Measurements from ENCODE around the gene ADCY4.
"Not testable (repeated sequence)": the region's sequence is repeated elsewhere in the genome, so short reads cannot be mapped to it uniquely, and the experiment has no call there.

Gene ADCY4

GRCh38 chr14:24337824-24338175, 2.9 kb upstream of the ADCY4 start:
- no peak for DNase-seq

GRCh38 chr14:24337144-24337823, 2.4 kb upstream of the ADCY4 start:
- no peak for DNase-seq

GRCh38 chr14:24335461-24336171, 745 bp upstream of the ADCY4 start:
- no peak for DNase-seq

GRCh38 chr14:24332268-24332993, 2.4 kb downstream of the ADCY4 start:
- peak; percentile 68 for DNase-seq

GRCh38 chr14:24331731-24332267, 3.1 kb downstream of the ADCY4 start:
- no peak for DNase-seq

- DNase-seq = no peak
Observed at GRCh38 chr14:24330973-24331674, 3.7 kb downstream of the ADCY4 start.

- no peak for DNase-seq
Observed at GRCh38 chr14:24329736-24330135, 5.1 kb downstream of the ADCY4 start.

- no peak for DNase-seq
Observed at GRCh38 chr14:24329073-24329663, 5.7 kb downstream of the ADCY4 start.

GRCh38 chr14:24327914-24328313, 7.0 kb downstream of the ADCY4 start:
- DNase-seq = not testable (repeated sequence)

GRCh38 chr14:24327303-24327702, 7.6 kb downstream of the ADCY4 start:
- DNase-seq = no peak

GRCh38 chr14:24325963-24326362, 8.9 kb downstream of the ADCY4 start:
- DNase-seq = no peak

- no peak for DNase-seq
Observed at GRCh38 chr14:24325041-24325530, 9.8 kb downstream of the ADCY4 start.

- DNase-seq = no peak
Observed at GRCh38 chr14:24324024-24324423, 10.8 kb downstream of the ADCY4 start.

- no peak for DNase-seq
Observed at GRCh38 chr14:24323341-24323740, 11.5 kb downstream of the ADCY4 start.

GRCh38 chr14:24322672-24323071, 12.2 kb downstream of the ADCY4 start:
- no peak for DNase-seq

- no peak for DNase-seq
Observed at GRCh38 chr14:24321212-24321975, 13.5 kb downstream of the ADCY4 start.

- no peak for DNase-seq
Observed at GRCh38 chr14:24317141-24317928, 17.5 kb downstream of the ADCY4 start.

- no peak for DNase-seq
Observed at GRCh38 chr14:24316597-24316950, 18.3 kb downstream of the ADCY4 start.

GRCh38 chr14:24315807-24316596, 18.9 kb downstream of the ADCY4 start:
- DNase-seq = no peak

- DNase-seq = no peak
Observed at GRCh38 chr14:24315243-24315806, 19.5 kb downstream of the ADCY4 start.
